ENCODE data around the gene CELF2. TPM values are rescaled to one million over a fixed set of nuclear protein-coding genes. Genes with fewer than 3 reads are reported as not detected.

CELF2 gene
- total RNA-seq, 1 donor from 2014 or later, result 14.4 TPM

GRCh38 chr10:11304906-11305585 is 287.4 kb downstream of the CELF2 start:
- H3K36me3 Mint-ChIP-seq, result peaks cover 5% of the 10 kb centered on the region
- H3K4me3 Mint-ChIP-seq, result no peak overlapping the region
- TF ChIP-seq, protein P1, sequence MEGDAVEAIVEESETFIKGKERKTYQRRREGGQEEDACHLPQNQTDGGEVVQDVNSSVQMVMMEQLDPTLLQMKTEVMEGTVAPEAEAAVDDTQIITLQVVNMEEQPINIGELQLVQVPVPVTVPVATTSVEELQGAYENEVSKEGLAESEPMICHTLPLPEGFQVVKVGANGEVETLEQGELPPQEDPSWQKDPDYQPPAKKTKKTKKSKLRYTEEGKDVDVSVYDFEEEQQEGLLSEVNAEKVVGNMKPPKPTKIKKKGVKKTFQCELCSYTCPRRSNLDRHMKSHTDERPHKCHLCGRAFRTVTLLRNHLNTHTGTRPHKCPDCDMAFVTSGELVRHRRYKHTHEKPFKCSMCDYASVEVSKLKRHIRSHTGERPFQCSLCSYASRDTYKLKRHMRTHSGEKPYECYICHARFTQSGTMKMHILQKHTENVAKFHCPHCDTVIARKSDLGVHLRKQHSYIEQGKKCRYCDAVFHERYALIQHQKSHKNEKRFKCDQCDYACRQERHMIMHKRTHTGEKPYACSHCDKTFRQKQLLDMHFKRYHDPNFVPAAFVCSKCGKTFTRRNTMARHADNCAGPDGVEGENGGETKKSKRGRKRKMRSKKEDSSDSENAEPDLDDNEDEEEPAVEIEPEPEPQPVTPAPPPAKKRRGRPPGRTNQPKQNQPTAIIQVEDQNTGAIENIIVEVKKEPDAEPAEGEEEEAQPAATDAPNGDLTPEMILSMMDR (conservative IDR thresholded peaks at IDR 0.05), result no peak
- peaks cover 18% of the 10 kb centered on the region for H3K9me3 Mint-ChIP-seq
- DNase-seq (ENCODE audit: extremely low spot score, unreplicated experiment), result no peak
- no peak overlapping the region for H3K27ac Mint-ChIP-seq
- no peaks in the 10 kb centered on the region for H3K4me1 Mint-ChIP-seq (ENCODE audit: unreplicated experiment)
- H3K27me3 Mint-ChIP-seq, result no peaks in the 10 kb centered on the region

DNA sequence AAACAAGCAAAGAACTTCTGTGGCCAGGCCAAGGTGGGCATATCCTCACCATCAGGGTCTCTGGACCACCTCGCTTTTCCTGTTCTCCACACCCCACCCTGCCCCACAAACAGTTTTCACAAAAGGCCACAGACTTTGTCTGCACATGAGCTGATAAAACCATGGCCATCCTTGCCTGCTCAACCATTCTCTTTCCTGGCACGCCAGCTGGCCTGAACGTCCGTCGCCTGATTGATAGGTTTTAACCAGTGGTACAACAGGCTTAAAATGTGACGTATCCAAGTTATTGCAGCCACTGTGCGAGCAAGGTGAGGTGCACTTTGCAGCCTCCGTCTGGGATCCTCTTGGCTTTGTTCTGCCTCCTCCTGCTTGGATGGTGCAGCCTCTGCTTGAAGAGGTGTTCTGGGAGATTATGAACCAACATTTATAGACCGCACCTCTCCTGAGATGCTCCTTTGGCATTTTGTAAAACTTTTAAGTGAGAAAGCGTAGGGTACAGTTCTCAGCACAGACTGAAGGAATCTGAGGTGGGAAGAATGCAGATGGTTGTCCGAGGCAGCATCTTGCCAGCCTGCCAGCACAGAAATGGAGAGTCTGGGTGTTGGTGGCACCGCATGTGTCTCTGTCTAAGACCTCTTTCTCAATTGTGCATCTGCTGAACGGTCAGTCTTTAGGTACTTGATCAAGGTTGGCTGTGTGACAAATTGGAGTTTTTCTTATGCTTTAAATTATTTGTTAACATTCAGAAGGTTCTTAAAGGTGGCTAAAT is 288.3 kb downstream of the CELF2 start:
- no peaks in the 10 kb centered on the region for H3K27me3 Mint-ChIP-seq
- H3K4me3 Mint-ChIP-seq, result no peak overlapping the region
- H3K27ac Mint-ChIP-seq, result no peak overlapping the region
- peaks cover 5% of the 10 kb centered on the region for H3K36me3 Mint-ChIP-seq
- DNase-seq (ENCODE audit: extremely low spot score, unreplicated experiment), result no peak
- TF ChIP-seq, protein P1 (conservative IDR thresholded peaks at IDR 0.05), result no peak
- peaks cover 18% of the 10 kb centered on the region for H3K9me3 Mint-ChIP-seq
- no peaks in the 10 kb centered on the region for H3K4me1 Mint-ChIP-seq (ENCODE audit: unreplicated experiment)

- no peak overlapping the region for H3K4me3 Mint-ChIP-seq
- peaks cover 5% of the 10 kb centered on the region for H3K36me3 Mint-ChIP-seq
- TF ChIP-seq, protein P1 (conservative IDR thresholded peaks at IDR 0.05), result no peak
- H3K27ac Mint-ChIP-seq, result no peak overlapping the region
- no peaks in the 10 kb centered on the region for H3K4me1 Mint-ChIP-seq (ENCODE audit: unreplicated experiment)
- DNase-seq (ENCODE audit: extremely low spot score, unreplicated experiment), result no peak
- H3K27me3 Mint-ChIP-seq, result no peaks in the 10 kb centered on the region
- H3K9me3 Mint-ChIP-seq, result peaks cover 18% of the 10 kb centered on the region
Observed at GRCh38 chr10:11307004-11307403, 289.3 kb downstream of the CELF2 start.

- H3K36me3 Mint-ChIP-seq, result no peaks in the 10 kb centered on the region
- peaks cover 18% of the 10 kb centered on the region for H3K9me3 Mint-ChIP-seq
- H3K4me3 Mint-ChIP-seq, result no peak overlapping the region
Observed at GRCh38 chr10:11307937-11308336, 290.3 kb downstream of the CELF2 start.

DNA sequence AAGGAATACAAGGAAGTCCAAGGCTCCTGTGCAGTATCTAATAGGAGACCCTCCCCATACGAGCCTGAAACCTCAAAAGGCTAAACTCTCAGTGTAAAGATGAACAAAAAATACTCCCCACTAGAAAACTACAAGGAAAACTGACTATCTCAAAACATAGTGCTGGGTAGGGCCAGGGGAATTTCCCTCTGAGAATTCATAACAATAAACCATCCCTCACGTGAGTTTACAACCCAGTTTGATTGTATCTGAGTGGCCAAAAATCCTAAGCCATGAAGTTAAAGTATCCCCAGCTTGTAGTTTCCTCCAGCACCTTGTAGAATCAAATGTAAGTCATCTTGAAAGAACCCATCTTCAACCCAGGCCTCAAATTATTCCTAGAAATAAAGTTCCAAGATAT is 293.4 kb downstream of the CELF2 start:
- H3K36me3 Mint-ChIP-seq, result peaks cover 4% of the 10 kb centered on the region
- TF ChIP-seq, protein P1 (conservative IDR thresholded peaks at IDR 0.05), result no peak

More at GRCh38 chr10:11307937-11308336, 290.3 kb downstream of the CELF2 start:
- no peak overlapping the region for H3K27ac Mint-ChIP-seq
- no peak for DNase-seq (ENCODE audit: extremely low spot score, unreplicated experiment)
- no peaks in the 10 kb centered on the region for H3K27me3 Mint-ChIP-seq
- TF ChIP-seq, protein P1 (conservative IDR thresholded peaks at IDR 0.05), result no peak
- no peaks in the 10 kb centered on the region for H3K4me1 Mint-ChIP-seq (ENCODE audit: unreplicated experiment)

More for the DNA sequence above, 293.4 kb downstream of the CELF2 start:
- DNase-seq (ENCODE audit: extremely low spot score, unreplicated experiment), result no peak
- Mint-ChIP-seq H3K4me1 (ENCODE audit: unreplicated experiment) (no peaks in the 10 kb centered on the region), H3K27ac (no peak overlapping the region), H3K4me3 (no peak overlapping the region), H3K27me3 (no peaks in the 10 kb centered on the region), H3K9me3 (peaks cover 10% of the 10 kb centered on the region)

All from type B pancreatic cell (in vitro differentiated cells).